ENCODE data around the gene PTPRN2. TPM values are rescaled to one million over a fixed set of nuclear protein-coding genes. Genes with fewer than 3 reads are reported as not detected.

PTPRN2 gene
- total RNA-seq, 4 donors from 2014 or later = 6.6 to 10.7 (median 8.2) TPM

- H3K4me3 ChIP-seq = no peak overlapping the region
- WGBS, 2 donors = 86 to 91% methylated on average over 20 to 26 of the region's 28 CpGs
- DNase-seq (ENCODE audit: low spot score in 2 of 2) = no peak
- H3K27ac ChIP-seq = no peak overlapping the region
- H3K36me3 ChIP-seq = no peaks in the 10 kb centered on the region
- peaks cover 0 to 80% (median 0%) of the 10 kb centered on the region in 4 donors for H3K9me3 ChIP-seq
- TF ChIP-seq EP300 (IDR thresholded peaks at IDR 0.05) = no peak
- no peak for TF ChIP-seq CTCF (IDR thresholded peaks at IDR 0.05)
- TF ChIP-seq POLR2A (IDR thresholded peaks at IDR 0.05) = no peak
- H3K27me3 ChIP-seq = no peaks in the 10 kb centered on the region
- no peaks in the 10 kb centered on the region for H3K4me1 ChIP-seq
These were observed 395.3 kb downstream of the PTPRN2 start for GRCh38 chr7:158192184-158192835.

GRCh38 chr7:158191671-158192070 lies 396.0 kb downstream of the PTPRN2 start:
- H3K36me3 ChIP-seq = no peaks in the 10 kb centered on the region
- no peaks in the 10 kb centered on the region for H3K4me1 ChIP-seq
- no peak overlapping the region for H3K27ac ChIP-seq
- DNase-seq (ENCODE audit: low spot score in 2 of 2) = no peak
- no peak overlapping the region for H3K4me3 ChIP-seq
- H3K27me3 ChIP-seq = no peaks in the 10 kb centered on the region
- 85 to 89% methylated on average over 7 to 8 of the region's 8 CpGs for WGBS, 2 donors
- no peak for TF ChIP-seq POLR2A (IDR thresholded peaks at IDR 0.05)
- TF ChIP-seq EP300 (IDR thresholded peaks at IDR 0.05) = no peak
- no peak for TF ChIP-seq CTCF (IDR thresholded peaks at IDR 0.05)
- peaks cover 0 to 74% (median 0%) of the 10 kb centered on the region in 4 donors for H3K9me3 ChIP-seq

GRCh38 chr7:158190756-158191155 lies 396.9 kb downstream of the PTPRN2 start:
- no peak for TF ChIP-seq EP300 (IDR thresholded peaks at IDR 0.05)
- TF ChIP-seq POLR2A (IDR thresholded peaks at IDR 0.05) = no peak
- TF ChIP-seq CTCF (IDR thresholded peaks at IDR 0.05) = no peak
- Histone ChIP-seq H3K27me3 (no peaks in the 10 kb centered on the region), H3K4me3 (no peak overlapping the region), H3K27ac (no peak overlapping the region), H3K36me3 (no peaks in the 10 kb centered on the region), H3K9me3 (peaks cover 0 to 65% (median 0%) of the 10 kb centered on the region in 4 donors), H3K4me1 (no peaks in the 10 kb centered on the region)
- no peak for DNase-seq (ENCODE audit: low spot score in 2 of 2)
- WGBS, 2 donors = 83% methylated on average over 5 to 6 of the region's 11 CpGs

- TF ChIP-seq CTCF (IDR thresholded peaks at IDR 0.05) = no peak
- Histone ChIP-seq H3K4me3 (no peak overlapping the region), H3K27me3 (no peaks in the 10 kb centered on the region), H3K9me3 (peaks cover 0 to 46% (median 0%) of the 10 kb centered on the region in 4 donors), H3K27ac (no peak overlapping the region), H3K36me3 (no peaks in the 10 kb centered on the region), H3K4me1 (no peaks in the 10 kb centered on the region)
- 91 to 94% methylated on average over 15 of the region's 15 CpGs for WGBS, 2 donors
- no peak for DNase-seq (ENCODE audit: low spot score in 2 of 2)
These were observed 398.9 kb downstream of the PTPRN2 start for GRCh38 chr7:158188676-158189075.

- Histone ChIP-seq H3K27me3 (no peaks in the 10 kb centered on the region), H3K9me3 (peaks cover 0 to 46% (median 0%) of the 10 kb centered on the region in 4 donors), H3K4me1 (no peaks in the 10 kb centered on the region), H3K27ac (no peak overlapping the region), H3K36me3 (no peaks in the 10 kb centered on the region), H3K4me3 (no peak overlapping the region)
- WGBS, 2 donors = 61 to 63% methylated on average over 7 of the region's 7 CpGs
- no peak for DNase-seq (ENCODE audit: low spot score in 2 of 2)
- no peak for TF ChIP-seq POLR2A (IDR thresholded peaks at IDR 0.05)
These were observed 400.0 kb downstream of the PTPRN2 start for GRCh38 chr7:158187694-158187994.
